ENCODE data around the gene SLC27A6.
"Not testable (repeated sequence)": the region's sequence is repeated elsewhere in the genome, so short reads cannot be mapped to it uniquely, and the experiment has no call there.

SLC27A6 gene

GRCh38 chr5:129002527-129002842 lies 37.2 kb downstream of the SLC27A6 start:
- no peak for DNase-seq (ENCODE audit: low read depth)

- DNase-seq (ENCODE audit: low read depth) = no peak
Observed at GRCh38 chr5:129003232-129003631, 37.9 kb downstream of the SLC27A6 start.

DNA sequence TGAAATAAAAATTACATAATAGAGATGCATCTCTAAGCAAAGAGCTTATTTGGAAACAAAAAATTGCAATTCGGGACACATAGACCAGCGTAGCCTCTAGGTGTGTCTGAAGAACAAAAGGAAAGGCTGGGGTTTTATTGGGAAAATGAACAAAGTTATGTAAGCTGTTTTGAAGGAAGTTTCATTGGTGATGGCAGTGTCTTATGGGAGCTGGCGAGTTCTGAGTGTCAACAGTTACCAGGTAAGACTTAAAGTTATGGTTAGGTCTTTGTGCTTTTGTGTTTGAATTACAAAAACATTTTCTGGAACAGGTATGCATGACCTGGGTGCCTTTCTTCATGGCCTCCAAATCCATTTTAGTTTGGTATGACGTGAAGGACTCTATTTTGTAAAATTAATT lies 48.9 kb downstream of the SLC27A6 start:
- no peak for DNase-seq (ENCODE audit: low read depth)

DNA sequence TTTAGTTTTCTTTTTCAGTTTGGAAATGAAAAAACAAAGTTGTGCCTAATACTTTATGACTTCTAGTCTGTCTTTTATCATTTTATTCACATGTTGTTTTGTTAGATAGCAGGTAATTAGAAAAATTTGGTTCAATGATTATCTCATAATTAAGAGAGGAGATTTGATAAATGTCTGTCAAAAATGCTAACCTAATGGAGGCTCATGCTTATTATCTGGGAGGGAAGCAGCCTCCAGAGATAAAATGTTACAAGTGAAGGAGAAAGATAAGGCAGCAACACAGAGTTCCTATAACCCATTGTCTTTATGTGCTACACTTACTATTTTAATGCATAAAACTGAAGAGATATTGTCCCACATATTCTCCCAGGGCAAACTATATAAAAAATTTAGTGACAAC lies 53.5 kb downstream of the SLC27A6 start:
- DNase-seq (ENCODE audit: low read depth) = no peak

DNA sequence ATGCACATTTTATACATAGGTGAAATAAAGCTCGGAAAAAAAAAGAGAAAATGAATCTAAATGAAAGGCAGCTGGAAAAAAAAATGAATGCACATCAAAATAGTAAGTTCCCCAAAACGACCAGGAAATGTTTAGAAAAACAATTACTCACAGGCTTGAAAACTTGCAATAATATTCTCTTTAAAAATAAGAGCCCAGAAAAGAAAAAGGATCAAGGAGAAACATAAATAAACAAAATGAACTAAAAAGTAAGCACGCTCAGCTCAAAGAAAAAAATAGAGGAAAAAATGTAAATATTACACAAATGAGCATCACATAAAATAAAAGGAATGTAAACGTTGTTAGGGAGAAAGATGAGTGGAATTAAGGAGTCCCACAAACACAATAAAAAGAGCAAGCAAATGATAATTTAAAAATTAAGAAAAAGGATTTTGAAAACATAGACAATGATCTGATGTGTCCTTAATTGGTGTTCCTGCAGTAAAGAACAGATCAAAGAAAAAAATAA lies 54.2 kb downstream of the SLC27A6 start:
- DNase-seq (ENCODE audit: low read depth) = no peak

DNA sequence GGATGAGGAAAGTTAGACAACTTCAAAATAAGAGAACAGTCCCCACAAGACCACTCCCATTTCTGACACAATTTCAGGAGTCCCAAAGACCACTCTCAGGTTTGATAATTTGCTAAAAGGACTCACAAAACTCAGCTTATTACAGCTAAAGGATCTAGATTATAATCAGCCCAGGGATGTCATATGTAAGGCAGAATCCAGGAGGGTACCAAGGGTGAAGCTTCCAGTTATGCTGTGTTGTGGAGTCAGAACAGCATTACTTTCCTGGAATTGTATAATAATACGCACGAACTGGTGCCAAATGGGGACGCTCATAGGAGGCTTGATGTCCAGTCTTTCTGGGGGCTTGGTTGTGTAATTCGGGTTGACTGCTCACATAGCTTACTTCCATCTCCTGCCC lies 55.4 kb downstream of the SLC27A6 start:
- DNase-seq (ENCODE audit: low read depth) = no peak

GRCh38 chr5:129021744-129022143 lies 56.5 kb downstream of the SLC27A6 start:
- DNase-seq (ENCODE audit: low read depth) = no peak

GRCh38 chr5:129022599-129022998 lies 57.3 kb downstream of the SLC27A6 start:
- DNase-seq (ENCODE audit: low read depth) = no peak

DNA sequence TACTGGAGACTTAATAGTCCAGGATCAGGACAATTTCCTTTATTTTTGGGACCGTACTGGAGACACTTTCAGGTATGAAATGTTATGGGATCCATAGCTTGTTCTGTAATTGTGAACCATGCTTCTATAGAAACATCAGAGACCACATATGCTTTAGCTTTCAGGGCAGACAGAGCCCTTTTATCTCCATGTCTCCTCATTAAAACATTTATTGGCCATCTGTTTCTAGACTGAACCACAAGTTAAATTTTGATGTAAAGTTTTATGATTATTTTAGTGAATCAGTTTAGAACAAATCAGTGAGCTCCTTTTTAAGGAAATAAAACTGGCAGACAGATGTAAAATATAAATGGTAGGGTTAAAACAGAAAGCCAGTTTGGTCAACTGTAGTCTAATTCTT lies 62.0 kb downstream of the SLC27A6 start:
- no peak for DNase-seq (ENCODE audit: low read depth)

DNA sequence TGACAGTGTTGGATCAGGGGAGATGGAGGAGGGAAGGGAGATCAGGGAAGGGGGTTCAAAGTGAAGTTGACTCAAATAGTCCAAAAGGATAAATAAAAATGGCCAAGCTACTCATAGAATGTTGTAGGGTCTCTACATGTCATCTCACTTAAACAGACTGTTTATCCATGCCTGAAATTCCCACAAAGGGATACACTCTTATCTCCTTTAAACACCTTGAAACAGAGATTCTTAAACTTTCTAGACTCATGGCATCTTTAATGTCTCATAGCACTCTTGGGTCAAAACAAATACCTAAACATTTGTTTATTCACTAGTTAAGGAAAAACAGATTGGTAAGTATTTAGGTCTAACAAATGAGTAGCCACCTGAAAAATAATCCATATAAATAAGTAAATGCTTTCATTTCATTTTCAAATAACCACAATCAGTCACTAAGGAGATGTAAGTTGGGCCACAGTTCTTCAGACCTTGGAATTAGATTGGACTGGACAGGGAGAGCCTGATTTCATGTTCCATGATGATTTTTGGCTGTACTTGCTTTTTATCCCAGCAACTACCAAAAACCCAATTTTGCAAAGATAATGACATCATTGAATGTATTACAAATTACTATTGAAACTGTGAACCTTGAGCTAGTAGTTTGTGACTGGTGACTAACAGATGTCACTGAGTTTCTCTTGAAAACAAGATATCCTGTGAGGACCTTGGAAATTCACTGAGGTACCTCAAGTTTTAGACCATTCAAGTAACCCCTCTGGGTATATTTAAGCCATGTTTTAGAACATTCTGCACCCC lies 66.8 kb downstream of the SLC27A6 start:
- no peak for DNase-seq (ENCODE audit: low read depth)

DNA sequence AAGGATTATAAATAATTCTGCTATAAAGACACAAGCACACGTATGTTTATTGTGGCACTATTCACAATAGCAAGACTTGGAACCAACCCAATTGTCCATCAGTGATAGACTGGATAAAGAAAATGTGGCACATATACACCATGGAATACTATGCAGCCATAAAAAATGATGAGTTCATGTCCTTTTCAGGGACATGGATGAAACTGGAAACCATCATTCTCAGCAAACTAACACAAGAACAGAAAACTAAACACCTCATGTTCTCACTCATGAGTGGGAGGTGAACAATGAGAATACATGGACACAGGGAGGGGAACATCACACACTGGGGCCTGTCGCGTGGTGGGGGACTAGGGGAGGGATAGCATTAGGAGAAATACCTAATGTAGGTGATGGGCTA lies 71.0 kb downstream of the SLC27A6 start:
- DNase-seq (ENCODE audit: low read depth) = not testable (repeated sequence)

- no peak for DNase-seq (ENCODE audit: low read depth)
Observed at GRCh38 chr5:129041196-129041881, 76.1 kb downstream of the SLC27A6 start.

GRCh38 chr5:129042306-129042705 lies 77.0 kb downstream of the SLC27A6 start:
- no peak for DNase-seq (ENCODE audit: low read depth)

GRCh38 chr5:129043894-129044293 lies 78.6 kb downstream of the SLC27A6 start:
- no peak for DNase-seq (ENCODE audit: low read depth)

GRCh38 chr5:129046151-129046550 lies 80.9 kb downstream of the SLC27A6 start:
- DNase-seq (ENCODE audit: low read depth) = no peak

GRCh38 chr5:129048509-129048908 lies 83.2 kb downstream of the SLC27A6 start:
- no peak for DNase-seq (ENCODE audit: low read depth)

- no peak for DNase-seq (ENCODE audit: low read depth)
Observed at GRCh38 chr5:129049126-129049799, 84.0 kb downstream of the SLC27A6 start.

DNA sequence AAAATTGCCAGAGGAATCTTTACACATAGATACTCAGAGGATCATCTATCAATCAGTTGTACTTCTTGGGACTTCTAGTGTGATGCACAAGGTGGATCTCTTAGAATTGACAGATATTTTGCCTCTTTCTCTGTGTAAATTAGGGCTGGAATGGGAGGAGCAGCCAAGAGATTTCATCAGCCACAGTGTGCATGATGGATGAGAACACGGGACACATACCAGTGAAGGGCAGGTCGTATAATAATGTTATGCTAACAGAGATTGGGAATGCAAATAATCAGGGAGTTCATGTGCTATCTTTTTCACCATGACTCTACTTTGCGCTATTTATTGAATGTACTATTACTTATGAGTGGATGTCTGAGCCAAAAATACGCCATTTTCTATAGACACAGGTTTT lies 86.0 kb downstream of the SLC27A6 start:
- no peak for DNase-seq (ENCODE audit: low read depth)

DNA sequence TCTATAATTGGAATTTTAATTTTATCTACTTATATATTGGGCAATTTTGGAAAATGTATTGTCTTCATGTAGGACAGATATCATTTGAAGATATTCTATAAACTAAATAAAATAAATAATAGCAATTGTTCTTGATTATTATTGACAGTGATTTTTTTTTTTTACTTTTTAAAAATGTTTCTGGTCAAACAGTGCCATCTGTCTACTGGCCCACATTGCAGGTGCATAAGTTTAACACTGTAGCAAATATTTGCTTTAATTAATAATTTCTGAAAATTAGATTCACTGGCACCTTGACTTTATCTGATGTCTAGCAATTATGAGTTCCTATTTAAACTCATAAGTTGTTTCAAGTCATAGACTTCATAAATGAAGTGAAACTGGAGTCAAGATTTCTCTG lies 88.2 kb downstream of the SLC27A6 start:
- DNase-seq (ENCODE audit: low read depth) = no peak

GRCh38 chr5:129057329-129057728 lies 92.0 kb downstream of the SLC27A6 start:
- no peak for DNase-seq (ENCODE audit: low read depth)

DNA sequence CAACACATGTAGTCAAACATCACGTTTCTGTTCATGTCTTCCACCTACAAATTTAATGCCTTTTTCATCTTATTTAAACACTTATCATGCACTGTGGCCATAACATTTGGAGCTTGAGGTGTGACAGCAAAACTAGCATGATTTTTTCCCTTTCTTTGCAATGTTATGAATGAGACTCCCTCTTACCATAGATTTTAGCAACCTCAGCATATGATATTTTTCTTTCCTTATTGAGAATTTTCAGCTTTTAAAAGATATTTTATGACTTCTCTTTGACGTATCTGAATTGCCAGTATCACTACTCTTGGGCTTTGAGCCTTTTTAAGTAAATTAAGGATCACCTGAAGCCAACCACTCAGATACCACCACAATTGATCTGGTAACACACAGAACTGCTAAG lies 96.6 kb downstream of the SLC27A6 start:
- DNase-seq (ENCODE audit: low read depth) = no peak

GRCh38 chr5:129063483-129064113 lies 98.3 kb downstream of the SLC27A6 start:
- no peak for DNase-seq (ENCODE audit: low read depth)

DNA sequence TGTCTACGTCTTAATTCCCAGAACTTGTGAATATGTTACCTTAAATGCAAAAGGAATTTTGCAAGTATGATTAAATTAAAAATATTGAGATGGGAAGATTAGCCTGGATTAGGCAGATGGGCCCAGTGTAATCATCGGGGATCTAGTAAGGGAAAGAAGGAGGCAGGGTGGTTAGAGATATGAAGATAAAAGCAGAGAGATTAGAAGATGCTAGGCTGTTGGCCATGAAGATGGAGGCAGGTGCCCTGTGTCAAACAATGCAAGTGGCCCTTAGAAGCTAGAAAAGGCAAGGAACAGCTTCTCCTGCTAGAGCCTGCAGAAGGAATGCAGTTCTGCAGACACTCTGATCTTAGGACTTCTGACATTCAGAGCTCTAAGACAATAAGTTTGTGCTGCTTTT lies 100.4 kb downstream of the SLC27A6 start:
- DNase-seq (ENCODE audit: low read depth) = no peak
